Sigmoid colon (tissue), 7 donors: ENCODE data around the gene SAMD14. TPM values are rescaled to one million over a fixed set of nuclear protein-coding genes. Genes with fewer than 3 reads are reported as not detected.

Experiments
- DNase-seq: peaks from one replicate; pipeline ENCODE4 v3.0.0-alpha.2; 2019
- H3K27ac ChIP-seq, 4 donors: fragments of 200-600 bp; sonication (generic); one replicate each; pipeline ENCODE4 v1.5.1; 2016 to 2019; ENCODE audit warnings: mild to moderate bottlenecking in 1 of 4
- H3K27me3 ChIP-seq, 3 donors: fragments of 200-600 bp; sonication (generic); one replicate each; pipeline ENCODE4 v1.5.1; 2019; ENCODE audit warnings: mild to moderate bottlenecking in 1 of 3
- H3K36me3 ChIP-seq, 4 donors: fragments of 200-600 bp; sonication (generic); one replicate each; pipeline ENCODE4 v1.5.1; 2016 to 2019
- H3K4me1 ChIP-seq, 4 donors: fragments of 200-600 bp; sonication (generic); one replicate each; pipeline ENCODE4 v1.5.1; 2017 to 2019
- H3K4me3 ChIP-seq, 4 donors: fragments of 200-600 bp; sonication (generic); one replicate each; pipeline ENCODE4 v1.5.1; 2017 to 2019; ENCODE audit warnings: mild to moderate bottlenecking in 2 of 4, moderate library complexity in 1 of 4
- H3K9me3 ChIP-seq, 4 donors: fragments of 200-600 bp in 3 of 4; sonication (generic) in 3 of 4; one replicate each; pipeline versions ENCODE4 v1.5.1 to v1.6.1; 2013 to 2019
- EP300 ChIP-seq, 4 donors: sonication (generic); formaldehyde crosslinking; IDR thresholded peaks; one replicate each; pipeline ENCODE4 v1.6.1; 2017; ENCODE audit warnings: antibody characterized with exemption in 4 of 4
- POLR2A ChIP-seq, 2 donors: fragments of 450-650 bp; IDR thresholded peaks; one replicate each; pipeline ENCODE4 v1.6.1; 2016; ENCODE audit warnings: antibody characterized with exemption in 2 of 2, mild to moderate bottlenecking in 2 of 2, moderate library complexity in 2 of 2
- POLR2AphosphoS5 ChIP-seq, 4 donors: sonication (generic); formaldehyde crosslinking; IDR thresholded peaks; one replicate each; pipeline ENCODE4 v1.6.1; 2017; ENCODE audit warnings: antibody characterized with exemption in 4 of 4
- WGBS, 2 donors: extraction: QIAGEN DNeasy Blood & Tissue Kit; methylation state at CpG; one replicate each; pipeline ENCODE4 v1.1.7; 2013; 5-methylcytosine and 5-hydroxymethylcytosine counted together
- intact Hi-C: fragments of 100-400 bp; cut with DNase I; formaldehyde crosslinking; loops from one replicate; pipeline ENCODE4 v1.15.1; 2023
- polyA plus RNA-seq, 3 donors: library from polyadenylated mRNA; stranded (reverse); fragments of 200-250 nt; gene quantifications; one replicate each; pipeline ENCODE4 v1.2.3, GENCODE V29; 2013
- total RNA-seq, 4 donors: library from RNA; depleted of rRNA; stranded (reverse); fragments of >200 nt; gene quantifications; one replicate each; pipeline ENCODE4 v1.1.0, GENCODE V29; 2016
- TF ChIP-seq, protein P1 (sequence below), 4 experiments: fragments of 450-650 bp in 3 of 4; fragments of 200-600 bp in 1 of 4; IDR thresholded peaks; one replicate each; pipeline ENCODE4 v1.5.1; 2016 to 2019; ENCODE audit warnings: antibody characterized with exemption in 4 of 4, mild to moderate bottlenecking in 3 of 4, moderate library complexity in 2 of 4
- donor health status: healthy with polysubstance abuse.
- donor health status: Bipolar disorder and iron deficiency.
- donor health status: healthy.

Gene SAMD14
- total and polyA plus RNA-seq, 7 donors = 0.16 to 2.5 (median 0.92) TPM

DNA sequence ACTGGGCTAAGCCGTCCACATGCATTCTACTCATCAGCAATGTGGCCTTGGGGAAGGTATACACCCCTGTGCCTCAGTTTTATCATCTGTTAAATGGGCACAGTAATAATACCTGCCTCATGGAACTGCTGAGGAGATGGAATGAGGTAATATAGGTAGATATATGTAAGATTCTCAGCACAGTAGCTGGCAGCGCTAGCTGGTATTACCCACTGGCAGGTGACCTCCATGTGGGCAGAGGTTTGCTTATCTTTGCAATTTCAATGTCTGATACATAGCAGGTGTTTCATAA, 34.7 kb upstream of the SAMD14 start:
- intact Hi-C loops = loop anchor here (5.0 kb wide), 1 partner anchor 47 kb away; no protein-coding TSS in a partner anchor
- no peaks in the 10 kb centered on the region for H3K36me3 ChIP-seq
- no peak overlapping the region for H3K4me3 ChIP-seq
- H3K27me3 ChIP-seq = no peaks in the 10 kb centered on the region
- no peak for DNase-seq
- no peaks in the 10 kb centered on the region for H3K9me3 ChIP-seq
- 94 to 98% methylated on average over 2 of the region's 2 CpGs for WGBS, 2 donors
- peaks cover 2 to 69% (median 56%) of the 10 kb centered on the region in 4 donors for H3K4me1 ChIP-seq
- TF ChIP-seq EP300 (IDR thresholded peaks at IDR 0.05) (no peak), POLR2A (IDR thresholded peaks at IDR 0.05) (no peak)
- H3K27ac ChIP-seq = peak overlapping the region in 1 of 4 donors; percentile 94

DNA sequence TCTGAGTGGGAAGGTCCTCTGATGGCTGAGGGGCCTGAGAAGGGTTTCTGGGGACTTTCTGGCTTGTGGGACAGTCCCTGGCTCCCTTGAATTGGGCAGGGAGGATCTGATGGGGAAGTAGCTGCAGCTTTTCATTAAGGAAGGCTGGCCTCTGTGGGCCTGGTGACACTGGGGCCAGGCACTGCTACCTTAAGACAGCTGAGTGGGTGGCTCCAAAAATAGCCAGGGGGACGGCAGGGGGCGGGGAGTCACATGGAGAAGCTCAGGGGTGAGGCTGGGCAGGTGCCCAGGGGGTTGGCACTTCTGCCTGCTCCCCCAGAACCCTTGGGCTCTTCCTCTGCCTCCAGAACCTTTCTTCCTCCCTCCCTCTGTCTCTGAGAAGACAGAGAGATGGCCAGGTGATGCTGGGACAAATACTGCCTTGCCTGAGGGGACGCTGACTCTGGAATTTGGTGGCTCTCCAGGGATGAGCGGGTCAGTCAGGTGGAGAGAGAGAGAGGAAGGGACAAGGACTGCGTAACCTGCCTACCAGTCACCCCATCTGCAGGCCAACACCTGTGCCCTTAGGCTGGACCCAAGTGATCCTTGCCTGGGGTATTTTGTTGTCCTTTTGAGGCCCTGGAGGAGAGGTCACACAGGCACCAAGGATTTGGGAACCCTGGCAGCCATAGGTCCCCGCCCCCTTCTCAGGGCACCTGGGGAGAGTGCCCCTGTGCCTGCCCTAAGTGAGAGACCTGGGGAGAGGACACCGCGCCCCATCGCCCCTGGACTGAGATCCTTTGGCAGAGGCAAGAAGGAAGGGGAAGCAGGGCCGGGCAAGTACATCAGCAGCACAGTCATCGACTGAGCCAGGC, 34.1 kb upstream of the SAMD14 start:
- Histone ChIP-seq H3K27ac (no peak overlapping the region), H3K4me3 (no peak overlapping the region), H3K27me3 (no peaks in the 10 kb centered on the region), H3K36me3 (no peaks in the 10 kb centered on the region), H3K9me3 (no peaks in the 10 kb centered on the region), H3K4me1 (peaks cover 2 to 63% (median 51%) of the 10 kb centered on the region in 4 donors)
- intact Hi-C loops = loop anchor here (5.0 kb wide), 1 partner anchor 47 kb away; no protein-coding TSS in a partner anchor
- WGBS, 2 donors = 80 to 81% methylated on average over 11 of the region's 11 CpGs
- TF ChIP-seq, protein P1, sequence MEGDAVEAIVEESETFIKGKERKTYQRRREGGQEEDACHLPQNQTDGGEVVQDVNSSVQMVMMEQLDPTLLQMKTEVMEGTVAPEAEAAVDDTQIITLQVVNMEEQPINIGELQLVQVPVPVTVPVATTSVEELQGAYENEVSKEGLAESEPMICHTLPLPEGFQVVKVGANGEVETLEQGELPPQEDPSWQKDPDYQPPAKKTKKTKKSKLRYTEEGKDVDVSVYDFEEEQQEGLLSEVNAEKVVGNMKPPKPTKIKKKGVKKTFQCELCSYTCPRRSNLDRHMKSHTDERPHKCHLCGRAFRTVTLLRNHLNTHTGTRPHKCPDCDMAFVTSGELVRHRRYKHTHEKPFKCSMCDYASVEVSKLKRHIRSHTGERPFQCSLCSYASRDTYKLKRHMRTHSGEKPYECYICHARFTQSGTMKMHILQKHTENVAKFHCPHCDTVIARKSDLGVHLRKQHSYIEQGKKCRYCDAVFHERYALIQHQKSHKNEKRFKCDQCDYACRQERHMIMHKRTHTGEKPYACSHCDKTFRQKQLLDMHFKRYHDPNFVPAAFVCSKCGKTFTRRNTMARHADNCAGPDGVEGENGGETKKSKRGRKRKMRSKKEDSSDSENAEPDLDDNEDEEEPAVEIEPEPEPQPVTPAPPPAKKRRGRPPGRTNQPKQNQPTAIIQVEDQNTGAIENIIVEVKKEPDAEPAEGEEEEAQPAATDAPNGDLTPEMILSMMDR (IDR thresholded peaks at IDR 0.05) = no peak
- TF ChIP-seq POLR2AphosphoS5 (IDR thresholded peaks at IDR 0.05) (no peak), POLR2A (IDR thresholded peaks at IDR 0.05) (no peak)
- no peak for DNase-seq

DNA sequence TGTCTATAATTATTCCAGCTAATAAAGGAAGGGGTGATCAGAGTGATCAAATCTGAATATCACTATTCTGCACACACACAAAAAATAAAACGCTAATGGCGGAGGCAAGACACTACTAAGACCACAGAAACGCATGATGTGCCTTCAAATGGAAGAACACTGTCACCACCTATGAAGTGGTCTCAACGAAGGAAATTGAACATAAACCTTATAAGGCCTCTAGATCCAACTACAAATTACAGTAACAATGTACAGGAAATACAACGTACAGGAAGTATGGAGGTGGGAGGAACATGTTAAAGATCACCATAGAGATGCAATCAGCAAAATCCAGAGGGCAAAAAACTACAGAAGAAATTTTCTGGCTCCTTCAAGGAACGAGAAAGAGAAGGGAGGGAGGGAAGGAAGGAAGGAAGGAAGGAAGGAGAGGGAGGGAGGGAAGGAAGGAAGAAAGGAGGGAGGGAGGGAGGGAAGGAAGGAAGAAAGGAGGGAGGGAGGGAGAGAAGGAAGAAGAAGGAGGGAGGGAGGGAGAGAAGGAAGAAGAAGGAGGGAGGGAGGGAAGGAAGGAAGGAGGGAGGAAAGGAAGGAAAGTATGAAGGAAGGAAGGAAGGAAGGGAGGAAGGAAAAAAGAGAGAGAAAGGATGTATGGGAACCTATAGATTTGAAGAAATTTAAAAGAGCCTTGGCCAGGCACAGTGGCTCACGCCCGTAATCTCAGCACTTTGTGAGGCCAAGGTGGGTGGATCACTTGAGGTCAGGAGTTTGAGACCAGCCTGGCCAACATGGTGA, 32.7 kb upstream of the SAMD14 start:
- TF ChIP-seq POLR2A (IDR thresholded peaks at IDR 0.05) (no peak), POLR2AphosphoS5 (IDR thresholded peaks at IDR 0.05) (no peak), EP300 (IDR thresholded peaks at IDR 0.05) (no peak)
- TF ChIP-seq, protein P1 (IDR thresholded peaks at IDR 0.05) = no peak
- no peak for DNase-seq
- H3K9me3 ChIP-seq = no peaks in the 10 kb centered on the region
- no peaks in the 10 kb centered on the region for H3K36me3 ChIP-seq
- H3K27ac ChIP-seq = no peak overlapping the region
- intact Hi-C loops = loop anchor here (5.0 kb wide), 1 partner anchor 45 kb away; no protein-coding TSS in a partner anchor
- H3K27me3 ChIP-seq = no peaks in the 10 kb centered on the region
- WGBS, 2 donors = 61 to 71% methylated on average over 8 of the region's 8 CpGs
- no peak overlapping the region for H3K4me3 ChIP-seq
- peaks cover 2 to 49% (median 37%) of the 10 kb centered on the region in 4 donors for H3K4me1 ChIP-seq

DNA sequence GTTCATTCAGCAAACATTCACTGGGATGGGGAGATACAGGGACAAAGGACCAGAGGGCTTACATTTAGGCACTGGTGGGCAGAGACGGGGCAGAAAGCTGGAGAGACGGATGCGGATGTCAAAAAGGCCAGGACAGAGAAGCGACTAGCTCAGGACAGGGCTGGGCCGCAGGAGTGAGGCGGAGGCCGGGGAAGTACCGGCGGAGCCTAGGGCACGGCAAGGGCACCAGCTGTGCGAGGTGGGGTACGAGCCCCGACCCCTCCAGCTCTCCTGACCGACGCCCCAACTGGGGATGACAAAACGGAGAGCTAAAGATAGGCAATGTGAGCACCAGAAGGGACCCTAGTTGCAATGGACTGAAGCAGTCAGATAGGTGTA, 31.9 kb upstream of the SAMD14 start:
- no peak for DNase-seq
- Histone ChIP-seq H3K4me1 (peaks cover 2 to 41% (median 29%) of the 10 kb centered on the region in 4 donors), H3K27me3 (no peaks in the 10 kb centered on the region), H3K36me3 (no peaks in the 10 kb centered on the region), H3K9me3 (no peaks in the 10 kb centered on the region), H3K27ac (peak overlapping the region; percentile 73 to 80 (median 77)), H3K4me3 (peak overlapping the region in 3 of 4 donors; percentile 48 to 61 (median 56))
- WGBS, 2 donors = 34 to 63% methylated on average over 16 of the region's 16 CpGs
- intact Hi-C loops = loop anchor here (2.0 to 5.0 kb wide), 2 partner anchors 21 to 45 kb away; no protein-coding TSS in a partner anchor
- TF ChIP-seq, protein P1 (IDR thresholded peaks at IDR 0.05) = no peak
- TF ChIP-seq POLR2A (IDR thresholded peaks at IDR 0.05) (no peak), POLR2AphosphoS5 (IDR thresholded peaks at IDR 0.05) (no peak), EP300 (IDR thresholded peaks at IDR 0.05) (no peak)
